ENCODE measurements around the gene IWS1.

DNA sequence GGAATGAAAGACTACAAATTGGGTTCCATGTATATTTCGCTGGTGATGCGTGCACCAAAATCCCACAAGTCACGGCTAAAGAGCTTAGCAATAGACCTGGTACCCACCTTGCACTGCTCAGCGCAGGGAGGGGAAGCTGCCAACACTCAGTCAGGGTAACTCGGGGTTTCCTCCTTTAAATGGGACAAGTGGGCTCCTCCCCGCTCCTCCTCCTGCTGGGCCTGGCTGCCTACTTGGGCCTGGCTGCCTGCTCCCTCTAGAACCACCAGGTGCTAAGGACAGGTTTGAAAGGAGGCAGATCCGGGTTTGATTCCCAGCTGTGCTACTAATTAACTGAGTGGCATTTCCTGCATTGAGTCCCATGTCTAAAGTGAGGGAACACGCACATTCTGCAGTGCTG, 32.6 kb upstream of the IWS1 start:
- TF ChIP-seq, protein P1, sequence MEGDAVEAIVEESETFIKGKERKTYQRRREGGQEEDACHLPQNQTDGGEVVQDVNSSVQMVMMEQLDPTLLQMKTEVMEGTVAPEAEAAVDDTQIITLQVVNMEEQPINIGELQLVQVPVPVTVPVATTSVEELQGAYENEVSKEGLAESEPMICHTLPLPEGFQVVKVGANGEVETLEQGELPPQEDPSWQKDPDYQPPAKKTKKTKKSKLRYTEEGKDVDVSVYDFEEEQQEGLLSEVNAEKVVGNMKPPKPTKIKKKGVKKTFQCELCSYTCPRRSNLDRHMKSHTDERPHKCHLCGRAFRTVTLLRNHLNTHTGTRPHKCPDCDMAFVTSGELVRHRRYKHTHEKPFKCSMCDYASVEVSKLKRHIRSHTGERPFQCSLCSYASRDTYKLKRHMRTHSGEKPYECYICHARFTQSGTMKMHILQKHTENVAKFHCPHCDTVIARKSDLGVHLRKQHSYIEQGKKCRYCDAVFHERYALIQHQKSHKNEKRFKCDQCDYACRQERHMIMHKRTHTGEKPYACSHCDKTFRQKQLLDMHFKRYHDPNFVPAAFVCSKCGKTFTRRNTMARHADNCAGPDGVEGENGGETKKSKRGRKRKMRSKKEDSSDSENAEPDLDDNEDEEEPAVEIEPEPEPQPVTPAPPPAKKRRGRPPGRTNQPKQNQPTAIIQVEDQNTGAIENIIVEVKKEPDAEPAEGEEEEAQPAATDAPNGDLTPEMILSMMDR (IDR thresholded peaks at IDR 0.05), result no peak
- TF ChIP-seq, protein P2, sequence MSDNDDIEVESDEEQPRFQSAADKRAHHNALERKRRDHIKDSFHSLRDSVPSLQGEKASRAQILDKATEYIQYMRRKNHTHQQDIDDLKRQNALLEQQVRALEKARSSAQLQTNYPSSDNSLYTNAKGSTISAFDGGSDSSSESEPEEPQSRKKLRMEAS (IDR thresholded peaks at IDR 0.05), result no peak
- TF ChIP-seq POLR2A (IDR thresholded peaks at IDR 0.05; ENCODE audit: low read length) (no peak), MYC (IDR thresholded peaks at IDR 0.05; ENCODE audit: borderline replicate concordance, low read length) (no peak), NPAS2 (CRISPR knock-in tag; IDR thresholded peaks at IDR 0.05; ENCODE audit: borderline replicate concordance) (no peak), FOXS1 (CRISPR knock-in tag; IDR thresholded peaks at IDR 0.05) (no peak), FOSB (CRISPR knock-in tag; IDR thresholded peaks at IDR 0.05) (no peak), CHD2 (IDR thresholded peaks at IDR 0.05; ENCODE audit: low read length, partially characterized antibody) (no peak), NR3C1 (IDR thresholded peaks at IDR 0.05) (no peak)
- TF ChIP-seq, protein P3, sequence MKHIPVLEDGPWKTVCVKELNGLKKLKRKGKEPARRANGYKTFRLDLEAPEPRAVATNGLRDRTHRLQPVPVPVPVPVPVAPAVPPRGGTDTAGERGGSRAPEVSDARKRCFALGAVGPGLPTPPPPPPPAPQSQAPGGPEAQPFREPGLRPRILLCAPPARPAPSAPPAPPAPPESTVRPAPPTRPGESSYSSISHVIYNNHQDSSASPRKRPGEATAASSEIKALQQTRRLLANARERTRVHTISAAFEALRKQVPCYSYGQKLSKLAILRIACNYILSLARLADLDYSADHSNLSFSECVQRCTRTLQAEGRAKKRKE (CRISPR knock-in tag; IDR thresholded peaks at IDR 0.05; ENCODE audit: low read depth), result no peak
- TF ChIP-seq, protein P4, sequence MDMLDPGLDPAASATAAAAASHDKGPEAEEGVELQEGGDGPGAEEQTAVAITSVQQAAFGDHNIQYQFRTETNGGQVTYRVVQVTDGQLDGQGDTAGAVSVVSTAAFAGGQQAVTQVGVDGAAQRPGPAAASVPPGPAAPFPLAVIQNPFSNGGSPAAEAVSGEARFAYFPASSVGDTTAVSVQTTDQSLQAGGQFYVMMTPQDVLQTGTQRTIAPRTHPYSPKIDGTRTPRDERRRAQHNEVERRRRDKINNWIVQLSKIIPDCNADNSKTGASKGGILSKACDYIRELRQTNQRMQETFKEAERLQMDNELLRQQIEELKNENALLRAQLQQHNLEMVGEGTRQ (IDR thresholded peaks at IDR 0.05), result no peak

Data from A549 (cell line).